Loucy (cell line): Measurements from ENCODE around the gene CCPG1.

Experiments used
- EZH2phosphoT487 ChIP-seq: fragments of 200-600 bp; IDR thresholded peaks from 2 replicates; pipeline ENCODE4 v1.6.1; 2018; ENCODE audit warnings: antibody characterized with exemption, mild to moderate bottlenecking, moderate library complexity, borderline replicate concordance
- TF ChIP-seq, protein P1 (sequence below): fragments of 200-600 bp; sonication (generic); conservative IDR thresholded peaks from 2 replicates; pipeline ENCODE4 v1.5.1; 2014; ENCODE audit warnings: mild to moderate bottlenecking, antibody characterized with exemption, low read length

DNA sequence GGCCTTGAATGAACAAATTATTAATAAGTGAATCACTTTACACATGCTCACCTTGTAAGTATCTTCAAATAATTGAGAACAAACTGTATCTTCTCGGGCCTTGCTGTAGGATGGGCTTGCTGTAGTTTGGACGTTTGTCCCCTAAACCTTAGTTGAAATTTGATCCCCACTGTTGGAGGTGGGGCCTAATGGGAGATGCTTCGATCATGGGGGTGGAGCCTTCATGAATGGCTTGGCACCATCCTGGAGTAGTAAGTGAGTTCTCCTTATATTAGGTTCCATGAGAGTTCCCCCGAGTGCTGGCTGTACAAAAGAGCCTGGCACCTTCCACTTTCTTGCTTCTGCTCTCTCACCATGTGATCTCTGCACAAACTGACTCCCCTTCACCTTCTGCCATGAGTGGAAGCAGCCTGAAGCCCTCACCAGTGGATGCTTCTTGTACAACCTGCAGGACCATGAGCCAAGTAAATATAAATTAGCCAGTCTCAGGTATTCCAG is 59.8 kb downstream of the CCPG1 start:
- TF ChIP-seq, protein P1, sequence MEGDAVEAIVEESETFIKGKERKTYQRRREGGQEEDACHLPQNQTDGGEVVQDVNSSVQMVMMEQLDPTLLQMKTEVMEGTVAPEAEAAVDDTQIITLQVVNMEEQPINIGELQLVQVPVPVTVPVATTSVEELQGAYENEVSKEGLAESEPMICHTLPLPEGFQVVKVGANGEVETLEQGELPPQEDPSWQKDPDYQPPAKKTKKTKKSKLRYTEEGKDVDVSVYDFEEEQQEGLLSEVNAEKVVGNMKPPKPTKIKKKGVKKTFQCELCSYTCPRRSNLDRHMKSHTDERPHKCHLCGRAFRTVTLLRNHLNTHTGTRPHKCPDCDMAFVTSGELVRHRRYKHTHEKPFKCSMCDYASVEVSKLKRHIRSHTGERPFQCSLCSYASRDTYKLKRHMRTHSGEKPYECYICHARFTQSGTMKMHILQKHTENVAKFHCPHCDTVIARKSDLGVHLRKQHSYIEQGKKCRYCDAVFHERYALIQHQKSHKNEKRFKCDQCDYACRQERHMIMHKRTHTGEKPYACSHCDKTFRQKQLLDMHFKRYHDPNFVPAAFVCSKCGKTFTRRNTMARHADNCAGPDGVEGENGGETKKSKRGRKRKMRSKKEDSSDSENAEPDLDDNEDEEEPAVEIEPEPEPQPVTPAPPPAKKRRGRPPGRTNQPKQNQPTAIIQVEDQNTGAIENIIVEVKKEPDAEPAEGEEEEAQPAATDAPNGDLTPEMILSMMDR: no peak
- no peak for TF ChIP-seq EZH2phosphoT487
